SK-N-SH treated with all-trans-retinoic acid at 6 μM for 48 hours (cell line): ENCODE data around the gene MARF1.
"Not testable (repeated sequence)": the region's sequence is repeated elsewhere in the genome, so short reads cannot be mapped to it uniquely, and the experiment has no call there.

Experiments
- ATAC-seq: fragments of 200-7000 bp; cut with Tn5 transposase; 3 replicates; pipeline ENCODE4 v1.9.1; 2020; ENCODE audit warnings: mild to moderate bottlenecking, moderate library complexity
- ARNTL ChIP-seq: fragments of 450-650 bp; formaldehyde crosslinking; IDR thresholded peaks from 2 replicates; pipeline ENCODE4 v1.5.0; 2020; ENCODE audit warnings: low read depth, mild to moderate bottlenecking, moderate library complexity, borderline replicate concordance
- BACH2 ChIP-seq: fragments of 250-450 bp; sonication (Bioruptor Pico); IDR thresholded peaks from 2 replicates; pipeline ENCODE4 v1.9.0; 2021; ENCODE audit warnings: mild to moderate bottlenecking, borderline replicate concordance
- CSDC2 ChIP-seq: fragments of 250-450 bp; sonication (Bioruptor Pico); IDR thresholded peaks from 2 replicates; pipeline ENCODE4 v1.5.0; 2020; ENCODE audit warnings: mild to moderate bottlenecking, moderate library complexity
- ESRRG ChIP-seq: fragments of 250-450 bp; sonication (Bioruptor Pico); IDR thresholded peaks from 2 replicates; pipeline ENCODE4 v1.6.1; 2021; ENCODE audit warnings: mild to moderate bottlenecking
- GLIS3 ChIP-seq: fragments of 250-450 bp; sonication (Bioruptor Pico); IDR thresholded peaks from 2 replicates; pipeline ENCODE4 v1.5.0; 2020; ENCODE audit warnings: mild to moderate bottlenecking, moderate library complexity
- ISL1 ChIP-seq: fragments of 250-450 bp; sonication (Bioruptor Pico); IDR thresholded peaks from 2 replicates; pipeline ENCODE4 v2.1.2; 2022; ENCODE audit warnings: mild to moderate bottlenecking, moderate library complexity
- OSR1 ChIP-seq: fragments of 250-450 bp; sonication (Bioruptor Pico); IDR thresholded peaks from 2 replicates; pipeline ENCODE4 v1.8.0; 2022; ENCODE audit warnings: moderate library complexity, mild to moderate bottlenecking, inconsistent platforms
- PPARA ChIP-seq: fragments of 250-450 bp; sonication (Bioruptor Pico); IDR thresholded peaks from 2 replicates; pipeline ENCODE4 v1.5.0; 2020; ENCODE audit warnings: mild to moderate bottlenecking, borderline replicate concordance
- RARB ChIP-seq: fragments of 250-450 bp; sonication (Bioruptor Pico); IDR thresholded peaks from 2 replicates; pipeline ENCODE4 v1.8.0; 2021; ENCODE audit warnings: mild to moderate bottlenecking, moderate library complexity
- SNAI2 ChIP-seq: fragments of 250-450 bp; sonication (Bioruptor Pico); IDR thresholded peaks from 2 replicates; pipeline ENCODE4 v1.5.0; 2020; ENCODE audit warnings: mild to moderate bottlenecking, moderate library complexity
- TCF4 ChIP-seq: fragments of 250-450 bp; sonication (Bioruptor Pico); IDR thresholded peaks from 2 replicates; pipeline ENCODE4 v1.8.0; 2021; ENCODE audit warnings: mild to moderate bottlenecking, moderate library complexity, borderline replicate concordance
- TOX ChIP-seq: fragments of 250-450 bp; sonication (Bioruptor Pico); IDR thresholded peaks from 2 replicates; pipeline ENCODE4 v1.8.0; 2021; ENCODE audit warnings: mild to moderate bottlenecking, moderate library complexity, borderline replicate concordance
- ZC3H10 ChIP-seq: fragments of 250-450 bp; sonication (Bioruptor Pico); IDR thresholded peaks from 2 replicates; pipeline ENCODE4 v1.5.1; 2021; ENCODE audit warnings: mild to moderate bottlenecking, moderate library complexity
- ZFP3 ChIP-seq: fragments of 250-450 bp; sonication (Bioruptor Pico); IDR thresholded peaks from 2 replicates; pipeline ENCODE4 v1.5.0; 2020; ENCODE audit warnings: mild to moderate bottlenecking, moderate library complexity
- ZFP30 ChIP-seq: fragments of 450-650 bp; formaldehyde crosslinking; IDR thresholded peaks from 2 replicates; pipeline ENCODE4 v1.5.0; 2022; ENCODE audit warnings: mild to moderate bottlenecking, moderate library complexity
- ZNF565 ChIP-seq: fragments of 450-650 bp; formaldehyde crosslinking; conservative IDR thresholded peaks from 2 replicates; pipeline ENCODE4 v1.5.0; 2020; ENCODE audit warnings: low read depth, mild to moderate bottlenecking, moderate library complexity
- ZNF70 ChIP-seq: fragments of 450-650 bp; formaldehyde crosslinking; IDR thresholded peaks from 2 replicates; pipeline ENCODE4 v1.5.0; 2020; ENCODE audit warnings: mild to moderate bottlenecking, moderate library complexity
- ZNF8 ChIP-seq: fragments of 450-650 bp; formaldehyde crosslinking; IDR thresholded peaks from 2 replicates; pipeline ENCODE4 v1.5.0; 2020; ENCODE audit warnings: mild to moderate bottlenecking, moderate library complexity
- TF ChIP-seq, protein P1 (sequence below): fragments of 250-450 bp; sonication (Bioruptor Pico); IDR thresholded peaks from 2 replicates; pipeline ENCODE4 v1.8.0; 2021; ENCODE audit warnings: low read depth, mild to moderate bottlenecking, moderate library complexity, borderline replicate concordance
- TF ChIP-seq, protein P2 (sequence below): fragments of 250-450 bp; sonication (Bioruptor Pico); IDR thresholded peaks from 2 replicates; pipeline ENCODE4 v1.5.1; 2021; ENCODE audit warnings: mild to moderate bottlenecking, moderate library complexity
- TF ChIP-seq, protein P3 (sequence below): fragments of 250-450 bp; sonication (Bioruptor Pico); IDR thresholded peaks from 2 replicates; pipeline ENCODE4 v1.8.0; 2020; ENCODE audit warnings: mild to moderate bottlenecking, moderate library complexity, borderline replicate concordance
- TF ChIP-seq, protein P4 (sequence below): fragments of 250-450 bp; sonication (Bioruptor Pico); IDR thresholded peaks from 2 replicates; pipeline ENCODE4 v1.5.1; 2020; ENCODE audit warnings: low read depth, mild to moderate bottlenecking, moderate library complexity

MARF1 gene

DNA sequence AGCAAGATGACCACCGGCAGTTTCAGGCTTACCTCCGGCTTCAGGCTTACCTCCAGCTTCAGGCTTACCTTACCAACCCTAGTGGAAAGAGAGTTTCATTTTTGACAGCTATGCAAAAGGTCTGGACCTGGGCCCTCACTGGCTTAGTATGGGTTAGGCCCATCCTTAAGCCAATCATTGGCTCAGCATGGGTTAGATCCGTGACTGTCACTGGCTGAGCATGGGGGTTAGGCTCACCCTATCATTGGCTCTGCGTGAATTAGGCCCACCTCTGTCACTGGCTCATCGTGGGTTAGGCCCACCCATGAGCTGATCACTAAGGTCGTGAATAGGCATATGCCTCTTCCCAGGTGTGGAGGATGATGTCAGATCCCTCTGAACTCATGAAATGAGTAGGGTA lies 15.2 kb upstream of the MARF1 start:
- ATAC-seq: no peak
- TF ChIP-seq ZNF70 (CRISPR knock-in tag): no peak

DNA sequence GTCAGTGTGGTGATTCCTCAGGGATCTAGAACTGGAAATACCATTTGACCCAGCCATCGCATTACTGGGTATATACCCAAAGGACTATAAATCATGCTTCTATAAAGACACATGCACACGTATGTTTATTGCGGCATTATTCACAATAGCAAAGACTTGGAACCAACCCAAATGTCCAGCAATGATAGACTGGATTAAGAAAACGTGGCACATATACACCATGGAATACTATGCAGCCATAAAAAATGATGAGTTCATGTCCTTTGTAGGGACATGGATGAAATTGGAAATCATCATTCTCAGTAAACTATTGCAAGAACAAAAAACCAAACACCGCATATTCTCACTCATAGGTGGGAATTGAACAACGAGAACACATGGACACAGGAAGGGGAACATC lies 12.6 kb upstream of the MARF1 start:
- ATAC-seq: not testable (repeated sequence)

DNA sequence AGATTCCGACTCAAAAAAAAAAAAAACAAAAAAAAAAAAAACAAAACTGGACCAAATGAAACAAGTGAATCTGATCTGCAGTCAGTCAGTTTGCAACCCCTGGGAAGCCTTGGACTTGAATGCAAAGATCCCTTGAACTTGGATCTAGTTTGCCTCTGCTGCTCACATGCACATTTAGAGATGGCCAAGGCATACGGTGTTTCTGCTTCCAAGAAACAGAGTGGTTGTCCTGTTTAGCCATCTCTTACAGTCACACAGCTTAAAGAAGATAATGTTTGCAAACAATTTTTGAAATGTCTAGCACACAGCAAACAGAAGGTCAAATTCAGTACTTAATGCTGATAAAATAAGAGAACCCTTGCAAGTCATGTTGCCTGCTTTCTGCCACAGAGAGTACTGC lies 11.6 kb upstream of the MARF1 start:
- ATAC-seq: no peak
- TF ChIP-seq ZFP30 (CRISPR knock-in tag) (no peak), ZC3H10 (no peak), RARB (no peak), ESRRG (CRISPR knock-in tag) (no peak), ZNF8 (no peak), ZNF70 (CRISPR knock-in tag) (no peak), OSR1 (CRISPR knock-in tag) (no peak), ZFP3 (no peak), ZNF565 (no peak), CSDC2 (CRISPR knock-in tag) (no peak), TCF4 (CRISPR knock-in tag) (no peak), SNAI2 (CRISPR knock-in tag) (no peak), BACH2 (CRISPR knock-in tag) (no peak)
- TF ChIP-seq, protein P1, sequence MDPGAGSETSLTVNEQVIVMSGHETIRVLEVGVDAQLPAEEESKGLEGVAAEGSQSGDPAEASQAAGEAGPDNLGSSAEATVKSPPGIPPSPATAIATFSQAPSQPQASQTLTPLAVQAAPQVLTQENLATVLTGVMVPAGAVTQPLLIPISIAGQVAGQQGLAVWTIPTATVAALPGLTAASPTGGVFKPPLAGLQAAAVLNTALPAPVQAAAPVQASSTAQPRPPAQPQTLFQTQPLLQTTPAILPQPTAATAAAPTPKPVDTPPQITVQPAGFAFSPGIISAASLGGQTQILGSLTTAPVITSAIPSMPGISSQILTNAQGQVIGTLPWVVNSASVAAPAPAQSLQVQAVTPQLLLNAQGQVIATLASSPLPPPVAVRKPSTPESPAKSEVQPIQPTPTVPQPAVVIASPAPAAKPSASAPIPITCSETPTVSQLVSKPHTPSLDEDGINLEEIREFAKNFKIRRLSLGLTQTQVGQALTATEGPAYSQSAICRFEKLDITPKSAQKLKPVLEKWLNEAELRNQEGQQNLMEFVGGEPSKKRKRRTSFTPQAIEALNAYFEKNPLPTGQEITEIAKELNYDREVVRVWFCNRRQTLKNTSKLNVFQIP (CRISPR knock-in tag): no peak
- TF ChIP-seq, protein P2, sequence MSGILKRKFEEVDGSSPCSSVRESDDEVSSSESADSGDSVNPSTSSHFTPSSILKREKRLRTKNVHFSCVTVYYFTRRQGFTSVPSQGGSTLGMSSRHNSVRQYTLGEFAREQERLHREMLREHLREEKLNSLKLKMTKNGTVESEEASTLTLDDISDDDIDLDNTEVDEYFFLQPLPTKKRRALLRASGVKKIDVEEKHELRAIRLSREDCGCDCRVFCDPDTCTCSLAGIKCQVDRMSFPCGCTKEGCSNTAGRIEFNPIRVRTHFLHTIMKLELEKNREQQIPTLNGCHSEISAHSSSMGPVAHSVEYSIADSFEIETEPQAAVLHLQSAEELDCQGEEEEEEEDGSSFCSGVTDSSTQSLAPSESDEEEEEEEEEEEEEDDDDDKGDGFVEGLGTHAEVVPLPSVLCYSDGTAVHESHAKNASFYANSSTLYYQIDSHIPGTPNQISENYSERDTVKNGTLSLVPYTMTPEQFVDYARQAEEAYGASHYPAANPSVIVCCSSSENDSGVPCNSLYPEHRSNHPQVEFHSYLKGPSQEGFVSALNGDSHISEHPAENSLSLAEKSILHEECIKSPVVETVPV (CRISPR knock-in tag): no peak
- TF ChIP-seq, all 23 proteins: peak for 0

DNA sequence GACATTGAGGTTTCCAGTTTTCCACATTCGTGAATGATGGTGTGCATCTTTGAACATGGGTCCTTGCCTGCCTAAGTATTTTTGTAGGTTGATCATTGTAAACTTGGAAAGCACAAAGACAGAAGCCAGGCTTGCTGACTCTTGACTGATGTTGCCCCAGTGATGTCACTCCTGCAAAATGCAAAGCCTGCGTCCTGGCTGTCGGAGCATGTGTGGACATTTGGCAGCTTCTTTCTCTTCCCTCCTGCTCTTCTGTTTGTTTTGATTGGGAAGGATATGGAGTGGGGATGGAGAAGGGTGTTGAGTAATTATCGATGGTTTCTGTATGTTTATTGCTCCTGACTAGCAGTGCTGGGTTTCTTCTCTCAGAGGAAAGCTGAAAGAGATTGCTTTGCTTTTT lies 10.3 kb upstream of the MARF1 start:
- ATAC-seq: peak; percentile 22; the same call in 2 of the 3 replicates
- TF ChIP-seq ISL1 (CRISPR knock-in tag) (no peak), ESRRG (CRISPR knock-in tag) (no peak), ZNF70 (CRISPR knock-in tag) (no peak), ARNTL (CRISPR knock-in tag) (no peak), CSDC2 (CRISPR knock-in tag) (no peak), ZFP30 (CRISPR knock-in tag) (no peak), PPARA (CRISPR knock-in tag) (no peak), BACH2 (CRISPR knock-in tag) (no peak), OSR1 (CRISPR knock-in tag) (no peak), ZNF8 (no peak), GLIS3 (no peak), TCF4 (CRISPR knock-in tag) (no peak)
- TF ChIP-seq, protein P3, sequence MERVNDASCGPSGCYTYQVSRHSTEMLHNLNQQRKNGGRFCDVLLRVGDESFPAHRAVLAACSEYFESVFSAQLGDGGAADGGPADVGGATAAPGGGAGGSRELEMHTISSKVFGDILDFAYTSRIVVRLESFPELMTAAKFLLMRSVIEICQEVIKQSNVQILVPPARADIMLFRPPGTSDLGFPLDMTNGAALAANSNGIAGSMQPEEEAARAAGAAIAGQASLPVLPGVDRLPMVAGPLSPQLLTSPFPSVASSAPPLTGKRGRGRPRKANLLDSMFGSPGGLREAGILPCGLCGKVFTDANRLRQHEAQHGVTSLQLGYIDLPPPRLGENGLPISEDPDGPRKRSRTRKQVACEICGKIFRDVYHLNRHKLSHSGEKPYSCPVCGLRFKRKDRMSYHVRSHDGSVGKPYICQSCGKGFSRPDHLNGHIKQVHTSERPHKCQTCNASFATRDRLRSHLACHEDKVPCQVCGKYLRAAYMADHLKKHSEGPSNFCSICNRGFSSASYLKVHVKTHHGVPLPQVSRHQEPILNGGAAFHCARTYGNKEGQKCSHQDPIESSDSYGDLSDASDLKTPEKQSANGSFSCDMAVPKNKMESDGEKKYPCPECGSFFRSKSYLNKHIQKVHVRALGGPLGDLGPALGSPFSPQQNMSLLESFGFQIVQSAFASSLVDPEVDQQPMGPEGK (CRISPR knock-in tag): no peak
- TF ChIP-seq, protein P2 (CRISPR knock-in tag): no peak

DNA sequence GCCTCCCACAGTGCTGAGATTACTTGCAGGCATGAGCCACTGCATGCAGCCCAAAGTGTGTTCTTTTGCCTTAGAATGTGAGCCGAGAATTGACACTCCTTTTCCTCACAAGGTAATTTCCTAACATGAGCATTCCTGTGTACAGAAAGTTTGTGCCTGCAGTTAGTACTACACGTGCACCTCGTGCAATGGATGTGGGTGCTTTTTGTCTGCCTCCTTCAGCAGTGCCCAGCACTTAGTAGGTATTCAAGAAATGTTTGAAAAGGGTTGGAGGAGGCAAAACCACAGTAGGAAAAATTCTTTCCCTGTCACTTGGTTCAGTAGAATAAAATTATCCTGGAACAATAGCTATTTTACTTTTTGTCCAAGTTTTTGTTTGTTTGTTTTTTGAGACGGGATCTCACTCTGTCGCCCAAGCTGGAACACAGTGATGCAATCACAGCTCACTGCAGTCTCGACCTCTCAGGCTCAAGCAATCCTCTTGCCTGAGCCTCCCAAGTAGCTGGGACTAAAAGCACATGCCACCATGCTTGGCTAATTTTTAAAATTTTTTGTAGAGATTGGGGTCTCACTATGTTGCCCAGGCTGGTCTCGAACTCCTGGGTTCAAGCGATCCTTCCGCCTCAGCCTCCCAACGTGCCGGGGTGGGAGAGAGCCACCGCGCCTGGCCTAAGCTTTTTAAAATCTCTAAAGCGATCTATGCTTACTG lies 9.5 kb upstream of the MARF1 start:
- no peak for TF ChIP-seq ZFP3
- no peak for TF ChIP-seq ZNF70 (CRISPR knock-in tag)
- TF ChIP-seq TCF4 (CRISPR knock-in tag): no peak
- no peak for TF ChIP-seq GLIS3
- TF ChIP-seq, protein P4, sequence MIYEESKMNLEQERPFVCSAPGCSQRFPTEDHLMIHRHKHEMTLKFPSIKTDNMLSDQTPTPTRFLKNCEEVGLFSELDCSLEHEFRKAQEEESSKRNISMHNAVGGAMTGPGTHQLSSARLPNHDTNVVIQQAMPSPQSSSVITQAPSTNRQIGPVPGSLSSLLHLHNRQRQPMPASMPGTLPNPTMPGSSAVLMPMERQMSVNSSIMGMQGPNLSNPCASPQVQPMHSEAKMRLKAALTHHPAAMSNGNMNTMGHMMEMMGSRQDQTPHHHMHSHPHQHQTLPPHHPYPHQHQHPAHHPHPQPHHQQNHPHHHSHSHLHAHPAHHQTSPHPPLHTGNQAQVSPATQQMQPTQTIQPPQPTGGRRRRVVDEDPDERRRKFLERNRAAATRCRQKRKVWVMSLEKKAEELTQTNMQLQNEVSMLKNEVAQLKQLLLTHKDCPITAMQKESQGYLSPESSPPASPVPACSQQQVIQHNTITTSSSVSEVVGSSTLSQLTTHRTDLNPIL (CRISPR knock-in tag): no peak
- TF ChIP-seq ISL1 (CRISPR knock-in tag): no peak
- TF ChIP-seq TOX (CRISPR knock-in tag): no peak
- TF ChIP-seq, protein P1 (CRISPR knock-in tag): no peak
- TF ChIP-seq BACH2 (CRISPR knock-in tag): no peak
- TF ChIP-seq ARNTL (CRISPR knock-in tag): no peak
- TF ChIP-seq RARB: no peak
- no peak for TF ChIP-seq PPARA (CRISPR knock-in tag)
- TF ChIP-seq ESRRG (CRISPR knock-in tag): no peak
- ATAC-seq: no peak
